ENCODE data around the gene FBXO42.

The FBXO42 gene

DNA sequence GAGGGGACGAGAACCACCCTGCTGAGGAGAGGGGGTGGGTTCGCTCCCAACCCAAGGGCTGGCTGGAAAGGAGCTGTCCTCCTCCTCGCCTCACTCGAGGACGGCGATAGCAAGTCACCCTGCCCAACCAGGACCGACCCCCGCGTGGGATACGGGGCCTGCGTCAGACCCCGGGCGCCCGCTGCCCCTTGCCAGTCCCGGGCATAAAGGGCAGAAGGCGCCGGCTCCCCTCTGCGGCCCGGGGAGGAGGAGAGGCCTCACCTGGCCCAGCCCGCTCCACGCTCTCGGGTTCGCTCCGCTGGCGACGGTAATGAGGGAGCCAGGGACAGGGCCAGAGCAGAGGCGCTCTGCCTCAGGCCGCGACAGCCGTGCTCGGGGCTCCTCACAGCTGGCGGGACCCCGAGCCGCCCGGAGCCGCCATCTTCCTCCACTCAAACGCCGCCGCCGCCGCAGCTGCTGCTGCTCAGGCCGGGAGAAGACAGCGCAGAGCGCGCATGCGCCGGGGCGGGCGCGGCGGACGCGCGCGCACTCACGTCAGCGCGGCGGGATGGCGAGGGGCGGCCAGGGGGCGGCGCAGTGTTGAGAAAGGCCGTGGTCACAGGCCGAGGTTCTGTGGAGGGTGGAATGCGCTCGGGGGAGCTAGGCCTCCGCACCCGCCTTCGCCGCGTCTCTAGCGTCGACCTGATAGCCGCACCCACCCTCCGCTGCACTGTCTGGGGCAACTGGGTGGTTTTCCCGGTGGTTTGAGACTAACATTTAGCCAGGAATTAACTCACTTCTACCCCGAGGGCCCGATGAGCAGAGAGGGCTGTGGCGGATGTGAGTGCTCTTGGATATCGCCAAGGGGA is at the start of gene FBXO42:
Gene FBXO42, minus strand, starts transcription at position 487 of the 848 bp plus-strand sequence. CDS start 37,062 bp downstream, outside the sequence.
- DNase-seq, result peak; percentile 93 to 96

DNA sequence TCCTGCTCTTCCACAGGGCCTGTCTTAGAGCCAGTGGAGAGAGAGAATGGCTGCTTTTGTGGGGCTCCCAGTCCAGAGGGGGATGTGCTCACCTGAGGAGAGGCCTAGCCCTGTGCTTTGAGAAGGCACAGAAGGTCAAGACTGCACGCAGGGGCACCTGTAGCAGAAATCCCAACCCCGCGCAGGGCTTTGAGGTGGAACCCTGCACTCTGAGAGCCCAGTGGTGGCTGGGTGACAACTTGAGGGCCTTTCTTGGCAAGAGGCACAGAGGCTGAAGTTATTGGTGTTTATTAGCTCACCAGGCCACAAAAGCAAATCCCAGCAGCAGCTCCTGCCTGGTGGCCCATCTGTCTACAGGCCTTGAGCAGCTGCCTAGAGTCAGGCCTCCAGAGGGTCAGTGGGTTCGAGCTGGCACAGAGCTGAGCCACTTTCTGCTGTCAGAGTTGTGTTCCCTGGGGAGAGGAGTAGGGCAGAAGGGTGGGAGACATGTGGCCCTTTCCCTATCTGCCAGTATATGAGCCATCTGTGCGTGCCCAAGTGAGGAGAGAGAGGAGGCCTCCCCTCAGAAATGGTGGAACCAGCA is 46.2 kb upstream of the FBXO42 start:
- no peak for DNase-seq

DNA sequence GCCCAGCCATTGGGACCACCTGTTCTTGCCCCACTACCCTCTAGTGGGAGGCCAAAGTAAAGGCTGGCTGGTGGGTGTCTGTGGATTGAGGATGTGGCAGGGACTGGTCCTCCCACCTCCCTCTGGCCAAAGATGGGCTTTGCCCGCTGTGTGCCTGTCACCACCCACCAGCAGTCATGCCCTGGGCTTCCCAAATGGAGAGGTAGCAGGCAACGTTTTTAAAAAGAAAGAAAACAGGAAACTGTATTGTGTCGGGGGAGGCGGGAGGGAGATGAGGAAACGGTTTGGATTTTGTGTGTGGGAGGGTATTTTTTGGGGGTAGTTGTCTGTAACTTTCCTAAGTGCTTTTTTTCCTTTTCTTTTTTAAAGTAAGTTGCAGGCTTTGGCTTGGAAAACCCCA is 44.8 kb upstream of the FBXO42 start:
- DNase-seq, result no peak

DNA sequence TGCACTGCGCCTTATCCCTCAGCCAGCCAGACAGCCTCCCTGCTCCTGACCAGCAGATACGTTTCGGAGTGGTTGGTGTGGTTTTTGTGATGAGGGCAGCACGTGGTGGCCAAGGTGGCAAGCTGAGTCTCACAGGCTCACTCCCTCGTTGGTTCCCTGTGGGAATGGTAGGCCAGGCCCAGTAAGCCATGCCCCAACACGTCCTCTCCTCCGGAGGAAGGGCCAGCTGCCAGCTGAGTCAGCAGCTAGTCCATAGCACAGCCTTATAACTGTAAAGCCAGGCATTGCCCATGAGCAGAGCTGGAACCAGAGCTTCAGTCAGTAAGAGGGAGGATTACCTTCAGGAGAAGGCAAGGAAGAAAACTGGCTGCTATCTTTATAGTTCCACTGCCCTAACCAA is 44.3 kb upstream of the FBXO42 start:
- no peak for DNase-seq

DNA sequence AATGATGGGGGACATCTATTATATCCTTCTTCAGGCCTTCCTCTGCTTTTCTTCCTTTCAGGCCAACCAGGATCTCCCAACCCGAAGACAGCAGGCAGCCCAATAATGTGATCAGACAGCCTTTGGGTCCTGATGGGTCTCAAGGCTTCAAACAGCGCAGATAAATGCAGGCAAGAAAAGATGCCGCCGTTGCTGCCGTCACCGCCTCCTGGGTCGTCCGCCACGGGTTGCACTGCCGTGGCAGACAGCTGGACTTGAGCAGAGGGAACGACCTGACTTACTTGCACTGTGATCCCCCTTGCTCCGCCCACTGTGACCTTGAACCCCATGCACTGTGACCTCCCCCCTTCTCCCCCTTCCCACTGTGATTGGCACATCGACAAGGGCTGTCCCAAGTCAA is 42.7 kb upstream of the FBXO42 start:
- no peak for DNase-seq

DNA sequence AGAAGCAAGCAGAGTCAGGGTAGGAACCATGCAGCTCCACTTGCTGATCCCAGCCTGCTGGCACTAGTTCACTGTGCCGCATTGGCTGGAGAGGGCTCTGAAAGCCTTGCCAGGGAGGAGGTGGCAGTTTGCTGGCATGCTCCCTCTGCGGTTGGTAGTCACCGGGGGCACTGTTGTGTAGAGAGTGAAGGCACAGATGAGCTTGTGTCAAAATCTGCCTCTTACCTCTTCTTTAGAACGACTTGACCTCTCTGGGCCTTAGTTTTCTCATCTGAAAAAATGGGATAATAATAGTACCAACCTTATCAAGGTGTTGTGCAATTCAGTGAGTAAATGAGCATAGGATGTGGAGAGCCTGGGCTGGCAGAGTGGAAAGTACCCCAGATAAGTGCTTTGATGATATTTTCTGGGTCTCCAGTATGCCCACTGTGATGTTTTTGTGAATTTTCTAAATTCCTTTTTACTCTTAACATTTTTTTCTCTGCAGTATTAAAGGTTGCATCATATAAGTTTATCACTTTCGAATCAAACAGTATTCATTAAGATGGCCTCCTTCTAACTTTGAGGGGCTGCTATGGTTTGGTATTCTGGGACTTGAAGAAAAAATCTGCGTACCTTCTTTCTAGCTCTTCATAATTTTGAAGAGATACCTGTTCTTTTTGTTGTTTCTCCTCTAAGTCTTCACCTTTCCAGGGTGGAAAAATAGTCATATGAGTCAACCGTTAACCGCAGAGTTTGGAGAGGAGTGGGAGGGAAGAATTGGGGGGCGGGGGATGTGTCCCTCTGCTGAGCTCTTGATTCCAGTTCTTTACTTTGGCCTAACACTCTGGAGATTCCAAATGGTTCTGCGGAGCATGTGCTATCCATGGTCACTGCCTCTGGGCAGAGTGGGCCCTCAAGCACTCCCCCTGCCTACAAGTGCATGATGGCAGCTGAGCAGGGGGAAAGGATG is 41.6 kb upstream of the FBXO42 start:
- no peak for DNase-seq

DNA sequence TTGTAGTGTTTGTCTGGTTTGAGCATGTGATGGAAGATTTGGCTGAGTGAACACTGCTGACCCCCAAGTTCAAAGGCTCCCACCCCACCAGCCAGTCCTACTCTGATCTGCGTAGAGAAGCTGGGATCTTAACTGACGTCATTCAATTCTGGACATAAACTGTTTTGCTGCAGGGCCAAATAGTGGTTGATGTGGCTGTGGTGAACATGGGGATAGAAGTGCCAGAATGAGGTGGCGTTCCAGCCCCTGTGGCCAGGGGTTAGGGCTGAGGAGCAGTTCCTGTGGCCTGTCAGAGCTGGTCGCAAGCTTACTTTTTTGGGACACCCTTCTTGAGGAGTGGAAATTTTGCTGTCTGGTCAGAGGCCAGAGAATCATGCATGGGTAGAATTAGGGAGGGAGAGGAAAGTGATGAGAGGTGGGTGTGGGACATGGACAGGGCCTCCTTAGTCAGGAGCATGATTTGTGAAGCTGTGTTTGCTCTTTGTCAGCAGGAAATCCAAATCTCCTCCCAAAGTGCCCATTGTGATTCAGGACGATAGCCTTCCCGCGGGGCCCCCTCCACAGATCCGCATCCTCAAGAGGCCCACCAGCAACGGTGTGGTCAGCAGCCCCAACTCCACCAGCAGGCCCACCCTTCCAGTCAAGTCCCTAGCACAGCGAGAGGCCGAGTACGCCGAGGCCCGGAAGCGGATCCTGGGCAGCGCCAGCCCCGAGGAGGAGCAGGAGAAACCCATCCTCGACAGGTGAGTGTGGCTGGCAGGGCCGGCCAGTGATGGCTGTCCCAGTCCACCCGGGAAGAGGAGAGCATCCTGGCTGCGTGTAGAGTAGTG is 40.7 kb upstream of the FBXO42 start:
- no peak for DNase-seq

DNA sequence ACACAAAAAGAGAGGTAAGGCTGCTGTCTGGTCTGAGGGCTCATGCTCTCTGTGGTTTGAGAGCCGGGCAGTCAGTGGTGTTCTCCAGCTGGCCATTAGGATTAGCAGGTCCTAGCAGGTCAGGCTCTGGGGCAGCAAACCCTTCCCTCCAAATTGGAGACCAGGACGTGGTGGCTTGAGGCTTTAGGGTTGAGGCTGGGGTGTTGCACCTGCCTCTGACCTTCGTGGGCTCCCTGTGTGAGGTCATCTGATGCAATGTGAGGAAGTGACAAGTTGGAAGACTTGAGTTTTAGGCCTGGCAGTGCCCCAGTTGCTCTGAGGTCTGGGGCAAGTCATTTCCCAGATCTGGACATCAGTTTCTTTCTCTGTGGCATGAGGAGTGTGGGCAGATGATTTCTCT is 39.1 kb upstream of the FBXO42 start:
- peak in 1 of 2 donors; percentile 4 for DNase-seq

DNA sequence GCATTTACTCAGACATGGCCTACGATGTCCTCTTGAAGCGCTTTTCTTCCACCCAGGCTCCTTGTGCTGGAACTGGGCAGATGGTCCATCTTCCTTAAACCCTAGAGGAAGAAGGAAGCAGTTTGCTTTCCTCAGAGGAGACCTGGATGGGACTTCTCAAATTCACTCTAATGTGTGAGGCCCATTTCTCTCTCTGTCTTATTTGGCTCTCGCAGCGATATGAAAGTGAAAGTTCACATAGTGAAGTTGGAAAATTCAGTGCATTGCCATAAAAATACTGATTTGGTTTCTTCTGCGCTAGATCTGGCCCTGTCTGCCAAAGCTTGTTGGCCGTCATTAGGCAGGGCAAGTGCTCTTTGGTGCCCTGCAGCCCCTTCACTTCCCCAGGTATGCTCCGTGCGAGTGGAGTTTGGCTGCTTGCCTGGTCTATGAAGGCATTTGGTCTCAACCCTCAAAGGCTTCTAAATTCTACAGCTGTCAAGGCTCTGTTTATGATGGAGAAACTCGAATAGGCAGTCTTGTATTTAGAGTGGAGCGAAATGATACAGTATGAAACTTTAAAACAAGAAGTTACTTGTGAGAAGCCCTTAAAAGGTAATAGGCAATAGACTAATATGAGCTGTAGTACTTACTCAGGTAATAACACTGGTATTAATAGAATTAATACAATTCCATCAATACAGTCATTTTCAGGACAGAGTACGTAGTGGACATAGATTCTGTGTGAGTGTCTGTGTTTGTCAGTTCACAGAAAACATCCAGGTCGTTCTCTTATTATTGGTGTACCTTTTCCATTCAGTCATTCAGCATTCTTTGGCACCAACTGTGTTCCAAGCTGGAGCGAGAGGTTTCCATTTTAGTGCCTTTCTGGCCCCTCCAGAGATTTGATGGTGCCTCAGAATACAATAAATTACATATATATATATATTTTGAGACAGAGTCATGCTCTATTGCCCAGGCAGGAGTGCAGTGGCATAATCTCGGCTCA is 35.2 kb upstream of the FBXO42 start:
- peak in 1 of 2 donors; percentile 25 for DNase-seq

DNA sequence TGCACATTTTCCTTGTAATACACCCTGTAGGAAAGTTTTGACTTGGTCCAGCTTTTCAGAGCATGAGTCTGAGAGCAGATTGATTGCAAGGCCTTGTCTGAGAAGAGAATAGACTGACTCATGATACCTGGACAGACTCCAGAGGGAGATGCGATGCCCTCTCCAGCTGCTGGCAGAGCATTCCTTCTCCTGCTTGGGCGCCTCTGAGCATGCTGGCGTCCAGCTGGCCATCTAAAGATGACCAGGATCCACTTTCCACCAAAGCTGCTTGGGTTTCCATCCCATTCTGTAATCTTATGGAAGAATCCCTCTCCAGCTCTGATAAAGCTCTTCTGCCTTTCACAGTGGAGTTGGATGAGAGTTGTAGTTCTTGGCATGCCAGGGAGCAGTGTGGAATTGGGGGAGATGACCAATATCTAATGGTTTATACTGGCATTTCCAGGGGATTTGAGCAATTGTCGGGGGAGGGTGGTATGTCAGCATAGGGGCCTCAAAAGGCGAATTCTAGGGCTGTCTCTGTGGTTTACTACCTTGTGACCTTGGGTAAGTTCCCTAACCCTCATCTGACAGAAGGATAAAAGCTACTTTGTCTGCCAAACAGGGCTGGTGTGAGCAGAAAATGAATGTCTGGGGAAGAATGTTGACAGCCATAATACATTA is 34.3 kb upstream of the FBXO42 start:
- DNase-seq, result peak in 1 of 2 donors; percentile 15

DNA sequence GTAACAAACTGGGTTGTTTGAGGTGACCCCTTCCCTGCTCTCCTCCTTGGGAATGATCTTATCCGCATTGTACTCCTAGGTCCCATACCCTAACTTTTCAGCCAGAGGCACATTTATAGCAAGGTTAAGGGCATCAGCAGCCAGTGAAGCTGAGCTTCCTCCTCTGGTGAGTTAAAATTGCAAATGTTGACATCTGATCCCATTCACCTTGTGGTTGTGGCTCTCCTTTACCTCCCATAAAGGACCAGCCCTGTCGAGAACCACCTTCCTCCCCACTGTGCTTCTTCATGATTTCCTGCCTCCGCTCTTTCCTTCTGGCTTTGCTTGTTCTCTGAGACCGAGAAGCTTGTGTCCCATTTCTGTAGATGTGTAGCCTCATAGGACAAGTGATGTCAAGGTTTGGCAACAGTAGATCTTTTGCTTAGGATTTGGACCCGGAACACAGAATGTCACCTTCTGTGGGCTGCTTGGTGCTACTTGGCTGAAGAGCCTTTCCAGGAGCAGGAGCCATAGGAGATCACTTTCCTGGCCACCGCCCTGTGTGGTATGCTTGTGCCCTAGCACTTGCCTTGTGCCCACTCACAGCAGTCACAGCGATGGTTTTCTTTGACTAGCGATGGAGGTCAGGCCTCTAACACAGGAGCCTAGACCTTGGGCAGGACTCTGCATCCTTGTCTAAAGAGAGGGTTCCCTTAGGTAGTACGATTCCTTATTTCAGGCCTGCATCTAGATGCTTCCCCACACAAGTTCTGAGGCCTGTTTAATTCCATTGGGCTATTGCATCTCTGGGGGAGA is 33.6 kb upstream of the FBXO42 start:
- no peak for DNase-seq

DNA sequence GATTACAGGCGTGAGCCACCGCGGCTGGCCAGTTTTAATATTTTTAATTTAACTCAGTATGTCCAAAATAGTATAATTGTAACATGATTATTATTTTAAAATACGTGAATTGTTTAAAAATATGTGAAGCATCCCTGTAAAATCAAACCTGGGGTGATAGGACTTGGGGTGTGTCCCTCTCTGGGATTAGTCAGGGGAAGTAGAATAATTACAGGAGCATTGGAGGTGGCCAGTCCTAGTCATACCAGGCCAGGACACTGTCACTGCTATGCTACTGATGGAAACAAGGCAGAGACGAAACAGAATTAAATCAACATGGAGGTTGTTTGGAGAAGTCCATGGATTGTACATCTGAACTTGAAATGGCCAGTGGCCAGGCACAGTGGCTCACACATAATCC is 31.6 kb upstream of the FBXO42 start:
- no peak for DNase-seq

DNA sequence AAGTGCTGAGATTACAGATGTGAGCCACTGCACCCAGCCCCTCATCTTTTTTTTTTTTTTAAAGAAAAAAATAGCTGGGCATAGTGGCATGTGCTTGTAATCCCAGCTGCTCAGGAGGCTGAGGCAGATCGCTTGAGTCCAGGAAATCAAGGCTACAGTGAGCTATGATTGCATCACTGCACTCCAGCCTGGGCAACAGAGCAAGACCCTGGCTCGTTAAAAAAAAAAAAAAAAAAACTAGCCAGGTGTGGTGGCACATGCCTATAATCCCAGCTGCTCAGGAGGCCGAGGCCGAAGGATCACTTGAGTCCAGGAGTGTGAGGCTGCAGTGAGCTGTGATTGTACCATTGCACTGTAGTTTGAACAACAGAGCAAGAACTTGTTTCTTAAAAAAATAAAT is 28.6 kb upstream of the FBXO42 start:
- DNase-seq, result no peak

DNA sequence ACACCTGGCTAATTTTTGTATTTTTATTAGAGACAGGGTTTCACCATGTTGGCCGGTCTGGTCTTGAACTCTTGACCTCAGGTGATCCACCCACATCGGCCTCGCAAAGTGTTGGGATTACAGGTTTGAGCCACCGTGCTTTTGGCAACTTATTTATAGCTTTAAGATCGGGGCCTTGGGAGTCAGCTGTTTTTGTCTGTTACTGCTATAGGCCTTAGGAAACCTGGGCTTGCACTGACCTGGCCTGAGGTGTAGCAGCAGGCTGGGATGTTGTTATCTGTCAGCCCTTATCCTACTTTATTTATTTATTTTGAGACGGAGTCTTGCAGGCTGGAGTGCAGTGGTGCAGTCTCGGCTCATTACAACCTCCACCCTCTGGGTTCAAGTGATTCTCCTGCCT is 26.2 kb upstream of the FBXO42 start:
- no peak for DNase-seq

DNA sequence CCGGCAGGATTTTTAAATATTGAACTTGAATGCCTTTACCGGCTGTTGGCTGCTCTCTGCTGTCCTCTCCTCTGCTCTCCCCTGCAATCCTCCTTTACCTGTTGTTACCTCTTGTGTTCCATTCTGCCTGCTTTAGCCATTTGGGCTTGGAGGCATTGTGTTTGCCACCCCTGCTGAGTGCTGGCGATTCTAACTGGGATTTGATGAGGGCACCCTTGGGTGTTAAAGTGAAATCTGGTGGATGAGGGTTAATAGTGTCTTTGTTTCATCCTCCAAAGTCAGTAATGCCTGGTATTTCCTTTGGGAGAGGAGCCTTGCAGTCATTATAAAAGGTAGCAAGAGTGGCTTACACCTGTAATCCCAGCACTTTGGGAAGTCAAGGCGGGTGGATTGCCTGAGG is 24.7 kb upstream of the FBXO42 start:
- DNase-seq, result no peak

DNA sequence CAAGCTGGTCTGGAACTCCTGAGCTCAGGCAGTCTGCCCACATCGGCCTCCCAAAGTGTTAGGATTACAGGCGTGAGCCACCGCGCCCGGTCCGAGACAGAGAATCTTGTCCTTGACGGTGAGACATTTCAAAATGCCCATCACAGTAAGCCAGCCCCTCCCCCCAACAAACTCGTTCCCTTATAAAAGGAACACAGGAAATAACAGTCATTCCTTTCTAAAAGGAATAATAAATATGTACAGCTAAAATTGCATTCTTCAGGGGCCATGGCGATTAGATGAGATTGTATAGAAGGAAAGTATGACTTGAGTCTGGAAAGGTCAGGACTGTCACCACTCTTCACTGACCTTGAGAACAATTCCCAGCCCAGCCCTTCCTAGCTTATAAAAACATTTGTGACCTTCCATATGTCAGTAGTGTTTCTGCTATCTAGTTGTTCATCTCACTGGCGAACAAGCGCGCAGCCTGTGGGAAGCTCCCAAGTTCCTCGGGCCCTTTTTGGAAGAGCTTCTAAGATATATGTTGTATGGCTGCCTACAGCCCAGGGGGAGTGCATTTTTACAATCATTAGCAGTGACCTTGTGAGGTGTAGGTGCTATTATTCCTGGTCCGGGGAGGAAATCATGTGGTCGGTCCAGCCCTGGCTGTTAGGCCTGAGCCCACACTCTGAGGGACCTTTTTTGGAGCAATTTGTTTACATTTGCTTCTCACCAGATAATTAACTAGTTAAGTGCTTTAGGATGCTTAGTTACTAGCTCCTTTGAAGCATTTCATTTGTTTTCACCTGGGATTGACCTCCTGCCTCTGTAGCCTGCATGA is 23.5 kb upstream of the FBXO42 start:
- DNase-seq, result no peak

DNA sequence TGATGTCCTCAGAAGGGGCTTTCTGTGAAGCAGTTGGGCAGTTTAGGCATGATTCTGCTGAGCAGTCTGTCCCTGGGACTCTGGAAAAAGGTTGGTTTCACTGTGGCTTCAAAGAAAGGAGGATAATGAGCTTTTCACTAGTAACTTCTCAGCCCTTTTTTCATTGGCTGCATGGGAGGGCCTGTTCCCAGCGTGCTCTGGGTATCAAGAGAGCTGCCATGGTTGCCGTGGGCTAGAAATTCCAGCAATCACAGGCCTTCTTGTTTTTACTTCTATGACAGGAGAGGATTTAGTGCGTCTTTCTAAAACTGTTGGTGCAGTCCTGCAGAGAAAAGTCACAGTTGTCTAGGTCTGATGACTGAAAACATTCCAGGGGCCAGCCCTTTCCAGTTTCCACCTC is 22.0 kb upstream of the FBXO42 start:
- DNase-seq, result no peak

DNA sequence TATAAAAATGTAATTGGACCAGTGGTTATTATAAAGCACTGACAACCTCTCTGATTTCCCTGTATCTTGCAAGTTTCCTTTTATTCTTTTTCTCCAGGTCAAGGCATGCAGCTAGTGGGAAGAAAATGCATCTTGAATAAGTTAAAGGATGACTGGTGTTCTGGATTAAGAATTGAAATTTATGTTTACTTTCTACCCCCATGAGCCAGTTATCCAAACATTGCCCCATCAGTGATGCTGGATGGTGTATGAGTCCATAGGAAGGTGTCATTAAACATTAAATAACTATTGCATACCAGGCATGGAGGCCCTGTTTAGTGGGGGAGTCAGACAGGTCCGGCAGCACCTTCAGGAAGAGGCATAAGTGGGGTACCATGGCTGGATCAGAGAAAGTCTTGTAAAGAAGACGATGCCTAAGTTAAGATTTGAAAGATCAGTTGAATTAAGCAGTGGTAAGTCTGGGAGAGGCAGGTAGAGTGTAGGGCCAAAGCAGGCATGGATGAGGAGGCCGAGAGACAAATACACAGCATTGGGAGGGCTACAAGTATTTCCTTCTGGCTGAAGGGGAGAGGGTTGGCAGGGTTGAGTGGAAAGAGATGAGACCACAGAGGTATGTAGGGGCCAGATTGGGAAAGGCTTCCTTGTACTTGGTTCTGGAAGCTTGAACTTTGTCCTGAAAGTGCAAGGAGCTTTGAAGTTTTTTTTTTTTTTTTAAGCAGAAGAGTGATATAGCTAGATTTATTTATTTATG is 20.4 kb upstream of the FBXO42 start:
- DNase-seq, result no peak
